SKM-1 (cell line): ENCODE measurements around the gene C2CD5.
A peak's percentile ranks its signal among the peaks of the same experiment; 100 is the strongest.
"Not testable (repeated sequence)": the region's sequence is repeated elsewhere in the genome, so short reads cannot be mapped to it uniquely, and the experiment has no call there.

Experiments
- DNase-seq: peaks from one replicate; lab custom pipeline; 2025; ENCODE audit not compliant: unreplicated experiment; lab: John Stamatoyannopoulos, UW

Gene C2CD5

GRCh38 chr12:22544038-22544979 is at the start of gene C2CD5:
Gene C2CD5 (minus strand): TSS chr12:22544542. CDS start chr12:22544150, 392 bp downstream.
- DNase-seq = peak; percentile 67

- DNase-seq = no peak
Observed at GRCh38 chr12:22593864-22594263, 49.5 kb upstream of the C2CD5 start.

- DNase-seq = no peak
Observed at GRCh38 chr12:22588817-22589216, 44.5 kb upstream of the C2CD5 start.

GRCh38 chr12:22578328-22578727 is 34.0 kb upstream of the C2CD5 start:
- DNase-seq = no peak

- no peak for DNase-seq
Observed at GRCh38 chr12:22577667-22578066, 33.3 kb upstream of the C2CD5 start.

- DNase-seq = no peak
Observed at GRCh38 chr12:22576473-22576872, 32.1 kb upstream of the C2CD5 start.

- no peak for DNase-seq
Observed at GRCh38 chr12:22576065-22576464, 31.7 kb upstream of the C2CD5 start.

GRCh38 chr12:22574921-22575320 is 30.6 kb upstream of the C2CD5 start:
- DNase-seq = no peak

- no peak for DNase-seq
Observed at GRCh38 chr12:22573181-22573580, 28.8 kb upstream of the C2CD5 start.

GRCh38 chr12:22569253-22569652 is 24.9 kb upstream of the C2CD5 start:
- DNase-seq = no peak

GRCh38 chr12:22562036-22563028 is 18.0 kb upstream of the C2CD5 start:
- DNase-seq = no peak

- not testable (repeated sequence) for DNase-seq
Observed at GRCh38 chr12:22554750-22555149, 10.4 kb upstream of the C2CD5 start.

GRCh38 chr12:22551624-22552023 is 7.3 kb upstream of the C2CD5 start:
- no peak for DNase-seq

GRCh38 chr12:22545255-22545654 is 913 bp upstream of the C2CD5 start:
- DNase-seq = no peak

- DNase-seq = no peak
Observed at GRCh38 chr12:22543246-22544037, 900 bp downstream of the C2CD5 start.

GRCh38 chr12:22541496-22542155 is 2.7 kb downstream of the C2CD5 start:
- peak; percentile 4 for DNase-seq

- DNase-seq = peak; percentile 77
Observed at GRCh38 chr12:22539055-22539454, 5.3 kb downstream of the C2CD5 start.

- no peak for DNase-seq
Observed at GRCh38 chr12:22538311-22538710, 6.0 kb downstream of the C2CD5 start.

GRCh38 chr12:22536971-22537544 is 7.3 kb downstream of the C2CD5 start:
- DNase-seq = no peak
